GM12801 (cell line): Measurements from ENCODE around the gene MC4R.

Experiments
- CTCF ChIP-seq: IDR thresholded peaks from one replicate; pipeline ENCODE4 v1.5.1; 2011; ENCODE audit warnings: control low read depth; ENCODE audit not compliant: insufficient read length; ENCODE audit errors: extremely low read depth

The MC4R gene

GRCh38 chr18:60372596-60372995, at the start of gene MC4R:
TSS of gene MC4R (minus strand) at chr18:60372775. CDS start at chr18:60372349, 426 bp downstream.
- TF ChIP-seq CTCF = no peak

GRCh38 chr18:60421356-60422118, 49.0 kb upstream of the MC4R start:
- TF ChIP-seq CTCF = no peak

- no peak for TF ChIP-seq CTCF
These were observed 45.4 kb upstream of the MC4R start for GRCh38 chr18:60417946-60418345.

GRCh38 chr18:60413944-60414547, 41.5 kb upstream of the MC4R start:
- TF ChIP-seq CTCF = no peak

GRCh38 chr18:60411715-60412114, 39.1 kb upstream of the MC4R start:
- no peak for TF ChIP-seq CTCF

GRCh38 chr18:60406721-60407120, 34.1 kb upstream of the MC4R start:
- TF ChIP-seq CTCF = no peak

GRCh38 chr18:60404486-60405085, 32.0 kb upstream of the MC4R start:
- no peak for TF ChIP-seq CTCF
